OCI-LY7 (cell line): Measurements from ENCODE around the gene DOK1.

Experiments
- CTCF ChIP-seq: fragments of 200-600 bp; sonication (generic); conservative IDR thresholded peaks from 2 replicates; pipeline ENCODE4 v1.5.1; 2014; ENCODE audit warnings: mild to moderate bottlenecking, antibody characterized with exemption, low read length, moderate library complexity, mixed read lengths
- EZH2phosphoT487 ChIP-seq: fragments of 200-600 bp; sonication (generic); IDR thresholded peaks from 2 replicates; pipeline ENCODE4 v1.6.1; 2018; ENCODE audit warnings: low read depth, borderline replicate concordance, mild to moderate bottlenecking, mixed run types, antibody characterized with exemption, low read length, moderate library complexity, mixed read lengths

DNA sequence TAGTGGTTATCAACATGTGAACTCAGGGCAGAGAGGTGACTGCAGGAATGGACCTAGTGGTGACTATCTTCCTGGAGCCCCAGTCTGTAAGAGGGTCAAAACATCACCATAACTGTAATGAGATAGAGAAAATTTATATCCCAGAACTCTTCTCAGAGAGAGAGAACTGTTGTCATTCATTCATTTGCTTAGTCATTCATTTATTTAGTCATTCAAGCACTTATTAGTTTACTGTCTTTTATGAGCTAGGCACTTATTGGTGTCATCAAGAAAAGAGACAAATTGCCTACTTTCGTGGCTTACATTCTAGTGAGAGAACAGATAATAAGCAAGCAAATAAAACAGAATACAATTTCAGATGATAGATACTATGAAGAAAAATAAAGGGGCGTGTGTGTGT is 34.1 kb downstream of the DOK1 start:
- TF ChIP-seq CTCF, result no peak
- TF ChIP-seq EZH2phosphoT487, result no peak
